Activated naive CD8-positive, alpha-beta T cell treated with anti-CD3 and anti-CD28 coated beads, Interleukin-2, amount 10 ng/mL, durations not matched to agents 7 days and 5 days (primary cell): Measurements from ENCODE around the gene WNK1. TPM values are rescaled to one million over a fixed set of nuclear protein-coding genes. Genes with fewer than 3 reads are reported as not detected.
A peak's percentile ranks its signal among the peaks of the same experiment; 100 is the strongest.
"Not testable (repeated sequence)": the region's sequence is repeated elsewhere in the genome, so short reads cannot be mapped to it uniquely, and the experiment has no call there.

Experiments
- ATAC-seq: fragments of 150-1000 bp; cut with Tn5 transposase; one replicate; pipeline ENCODE4 v1.10.0; 2021; ENCODE audit warnings: low read depth, moderate library complexity
- POLR2A ChIA-PET: fragments of 350-600 bp; sonication (Branson Sonifier 250); formaldehyde crosslinking; loops from one replicate; lab custom pipeline; 2021; ENCODE audit warnings: antibody characterized with exemption; lab: Charles Lee
- DNase-seq: peaks from one replicate; pipeline ENCODE4 v3.0.0; 2021
- H3K27ac Mint-ChIP-seq: one replicate; pipeline ENCODE4 v1.8.0; 2022; ENCODE audit warnings: mild to moderate bottlenecking, mixed read lengths
- H3K27me3 Mint-ChIP-seq: one replicate; pipeline ENCODE4 v1.8.0; 2022; ENCODE audit warnings: mild to moderate bottlenecking, moderate library complexity, mixed read lengths
- H3K36me3 Mint-ChIP-seq: one replicate; pipeline ENCODE4 v1.8.0; 2021; ENCODE audit warnings: mild to moderate bottlenecking, mixed read lengths
- H3K4me1 Mint-ChIP-seq: one replicate; pipeline ENCODE4 v1.8.0; 2021; ENCODE audit warnings: mixed read lengths
- H3K4me3 Mint-ChIP-seq: one replicate; pipeline ENCODE4 v1.8.0; 2022; ENCODE audit warnings: mild to moderate bottlenecking, moderate library complexity, mixed read lengths
- H3K9me3 Mint-ChIP-seq: one replicate; pipeline ENCODE4 v1.8.0; 2021; ENCODE audit warnings: mixed read lengths
- total RNA-seq, 2 experiments: library from RNA; stranded (reverse); gene quantifications; one replicate each; pipeline ENCODE4 v1.2.3, GENCODE V29; 2021

WNK1 gene
- total RNA-seq, 2 experiments from 2014 or later: 201 to 204 TPM

GRCh38 chr12:926641-927040 lies 174.3 kb downstream of the WNK1 start:
- POLR2A ChIA-PET: no interaction called here
- no peaks in the 10 kb centered on the region for H3K9me3 Mint-ChIP-seq
- H3K27me3 Mint-ChIP-seq: no peaks in the 10 kb centered on the region
- H3K27ac Mint-ChIP-seq: no peak overlapping the region
- H3K4me1 Mint-ChIP-seq: no peaks in the 10 kb centered on the region
- no peak overlapping the region for H3K4me3 Mint-ChIP-seq
- ATAC-seq (no peak), DNase-seq (no peak)
- peaks cover 17% of the 10 kb centered on the region for H3K36me3 Mint-ChIP-seq

- no peak for ATAC-seq
- Mint-ChIP-seq H3K9me3 (no peaks in the 10 kb centered on the region), H3K27me3 (no peaks in the 10 kb centered on the region), H3K4me3 (no peak overlapping the region), H3K36me3 (peaks cover 17% of the 10 kb centered on the region), H3K4me1 (peaks cover 1% of the 10 kb centered on the region), H3K27ac (no peak overlapping the region)
- no peak for DNase-seq
- POLR2A ChIA-PET: no interaction called here
These were observed 178.7 kb downstream of the WNK1 start for GRCh38 chr12:931060-931459.

GRCh38 chr12:931591-931990 lies 179.2 kb downstream of the WNK1 start:
- Mint-ChIP-seq H3K9me3 (no peaks in the 10 kb centered on the region), H3K4me1 (peaks cover 1% of the 10 kb centered on the region), H3K27ac (no peak overlapping the region), H3K36me3 (peaks cover 18% of the 10 kb centered on the region), H3K27me3 (no peaks in the 10 kb centered on the region), H3K4me3 (no peak overlapping the region)
- POLR2A ChIA-PET: no interaction called here
- DNase-seq (no peak), ATAC-seq (no peak)

- DNase-seq, H3K9me3 Mint-ChIP-seq, H3K4me3 Mint-ChIP-seq, H3K27me3 Mint-ChIP-seq, H3K27ac Mint-ChIP-seq, ATAC-seq, H3K4me1 Mint-ChIP-seq: not testable (repeated sequence)
- POLR2A ChIA-PET: interaction anchor here (0.7 kb wide), 1 partner anchor 30 kb away, joined by 4 read pairs; no protein-coding TSS in a partner anchor
- H3K36me3 Mint-ChIP-seq: peaks cover 35% of the 10 kb centered on the region
These were observed 183.5 kb downstream of the WNK1 start for GRCh38 chr12:935891-936290.

GRCh38 chr12:936377-937345 lies 184.3 kb downstream of the WNK1 start:
- Mint-ChIP-seq H3K27me3 (no peaks in the 10 kb centered on the region), H3K4me1 (peaks cover 6% of the 10 kb centered on the region), H3K9me3 (no peaks in the 10 kb centered on the region), H3K36me3 (peaks cover 32% of the 10 kb centered on the region), H3K4me3 (no peak overlapping the region), H3K27ac (no peak overlapping the region)
- DNase-seq (no peak), ATAC-seq (no peak)
- POLR2A ChIA-PET: no interaction called here

GRCh38 chr12:938810-939209 lies 186.4 kb downstream of the WNK1 start:
- Mint-ChIP-seq H3K27me3 (no peaks in the 10 kb centered on the region), H3K36me3 (peaks cover 40% of the 10 kb centered on the region), H3K27ac (no peak overlapping the region), H3K4me3 (no peak overlapping the region), H3K4me1 (peaks cover 13% of the 10 kb centered on the region), H3K9me3 (no peaks in the 10 kb centered on the region)
- POLR2A ChIA-PET: no interaction called here
- ATAC-seq: no peak
- DNase-seq: no peak

GRCh38 chr12:943051-943450 lies 190.7 kb downstream of the WNK1 start:
- POLR2A ChIA-PET: no interaction called here
- Mint-ChIP-seq H3K27me3 (no peaks in the 10 kb centered on the region), H3K27ac (no peak overlapping the region), H3K4me3 (no peak overlapping the region), H3K9me3 (no peaks in the 10 kb centered on the region), H3K36me3 (peaks cover 43% of the 10 kb centered on the region), H3K4me1 (peaks cover 34% of the 10 kb centered on the region)
- ATAC-seq (no peak), DNase-seq (no peak)

GRCh38 chr12:944211-944610 lies 191.8 kb downstream of the WNK1 start:
- Mint-ChIP-seq H3K4me1 (peaks cover 36% of the 10 kb centered on the region), H3K36me3 (peaks cover 38% of the 10 kb centered on the region), H3K9me3 (no peaks in the 10 kb centered on the region), H3K27ac (peak overlapping the region; percentile 73), H3K27me3 (no peaks in the 10 kb centered on the region), H3K4me3 (peak overlapping the region; percentile 64)
- ATAC-seq: no peak
- no peak for DNase-seq
- POLR2A ChIA-PET: no interaction called here

- no peaks in the 10 kb centered on the region for H3K9me3 Mint-ChIP-seq
- DNase-seq (no peak), ATAC-seq (no peak)
- no peak overlapping the region for H3K4me3 Mint-ChIP-seq
- POLR2A ChIA-PET: no interaction called here
- peaks cover 24% of the 10 kb centered on the region for H3K36me3 Mint-ChIP-seq
- peaks cover under 1% of the 10 kb centered on the region for H3K27me3 Mint-ChIP-seq
- no peak overlapping the region for H3K27ac Mint-ChIP-seq
- H3K4me1 Mint-ChIP-seq: peaks cover 31% of the 10 kb centered on the region
These were observed 193.8 kb downstream of the WNK1 start for GRCh38 chr12:946212-946611.

- H3K9me3 Mint-ChIP-seq: no peaks in the 10 kb centered on the region
- H3K4me1 Mint-ChIP-seq: peaks cover 31% of the 10 kb centered on the region
- H3K4me3 Mint-ChIP-seq: no peak overlapping the region
- H3K27ac Mint-ChIP-seq: peak overlapping the region; percentile 14
- H3K36me3 Mint-ChIP-seq: peaks cover 24% of the 10 kb centered on the region
- ATAC-seq: no peak
- H3K27me3 Mint-ChIP-seq: peaks cover 4% of the 10 kb centered on the region
- no peak for DNase-seq
- POLR2A ChIA-PET: no interaction called here
These were observed 194.3 kb downstream of the WNK1 start for GRCh38 chr12:946631-947030.

GRCh38 chr12:948238-948637 lies 195.9 kb downstream of the WNK1 start:
- no peaks in the 10 kb centered on the region for H3K9me3 Mint-ChIP-seq
- H3K27me3 Mint-ChIP-seq: peaks cover 4% of the 10 kb centered on the region
- H3K4me1 Mint-ChIP-seq: peaks cover 28% of the 10 kb centered on the region
- H3K4me3 Mint-ChIP-seq: peak overlapping the region; percentile 91
- ATAC-seq (no peak), DNase-seq (no peak)
- peak overlapping the region; percentile 59 for H3K27ac Mint-ChIP-seq
- POLR2A ChIA-PET: interaction anchor here (0.8 to 2.0 kb wide), 3 partner anchors 43 to 645 kb away, joined by 3 to 11 read pairs (median 8); partner anchors contain the start of gene ERC1
- H3K36me3 Mint-ChIP-seq: peaks cover 18% of the 10 kb centered on the region

- H3K4me3 Mint-ChIP-seq: peak within 1 kb of the TSS; percentile 91
- POLR2A ChIA-PET: interaction anchor here (0.6 to 2.0 kb wide), 17 partner anchors 16 to 653 kb away, joined by 3 to 11 read pairs (median 4); partner anchors contain the start of genes ERC1 and WNK1
- H3K27ac Mint-ChIP-seq: peak within 1 kb of the TSS; percentile 80
- ATAC-seq (peak; percentile 91), DNase-seq (peak; percentile 97)
- H3K36me3 Mint-ChIP-seq: peaks cover 10% of the 10 kb centered on the region
- peaks cover 16% of the 10 kb centered on the region for H3K4me1 Mint-ChIP-seq
- peaks cover 4% of the 10 kb centered on the region for H3K27me3 Mint-ChIP-seq
- no peaks in the 10 kb centered on the region for H3K9me3 Mint-ChIP-seq
These were observed 197.2 kb downstream of the WNK1 start, which contains the start of gene RAD52 for GRCh38 chr12:949453-950191. Gene RAD52 (minus strand): TSS chr12:949694. CDS start chr12:933058, 16,636 bp downstream.

- Mint-ChIP-seq H3K27ac (peak overlapping the region; percentile 63), H3K4me1 (peaks cover 10% of the 10 kb centered on the region), H3K36me3 (peaks cover 8% of the 10 kb centered on the region), H3K4me3 (peak overlapping the region; percentile 9), H3K27me3 (peaks cover 4% of the 10 kb centered on the region), H3K9me3 (no peaks in the 10 kb centered on the region)
- POLR2A ChIA-PET: no interaction called here
- DNase-seq: no peak
- no peak for ATAC-seq
These were observed 198.8 kb downstream of the WNK1 start for GRCh38 chr12:951176-951575.
